Activated CD8-positive, alpha-beta memory T cell treated with anti-CD3 and anti-CD28 coated beads, Interleukin-2, amount 50 U/mL, for 24 hours (primary cell): ENCODE data around the gene WWC1.
"Not testable (repeated sequence)": the region's sequence is repeated elsewhere in the genome, so short reads cannot be mapped to it uniquely, and the experiment has no call there.

ENCODE experiments used
- DNase-seq: peaks from one replicate; pipeline ENCODE4 v3.0.0-alpha.2; 2020; ENCODE audit errors: extremely low read depth

WWC1 gene

GRCh38 chr5:168307925-168308584 is 16.6 kb downstream of the WWC1 start:
- no peak for DNase-seq

- DNase-seq, result no peak
Measured at GRCh38 chr5:168308976-168309598, 17.6 kb downstream of the WWC1 start.

GRCh38 chr5:168310541-168310940 is 19.1 kb downstream of the WWC1 start:
- not testable (repeated sequence) for DNase-seq

- no peak for DNase-seq
Measured at GRCh38 chr5:168311061-168311566, 19.7 kb downstream of the WWC1 start.

GRCh38 chr5:168312606-168313295 is 21.3 kb downstream of the WWC1 start:
- no peak for DNase-seq

GRCh38 chr5:168313596-168314204 is 22.3 kb downstream of the WWC1 start:
- no peak for DNase-seq

GRCh38 chr5:168314735-168315411 is 23.4 kb downstream of the WWC1 start:
- DNase-seq, result no peak

- DNase-seq, result no peak
Measured at GRCh38 chr5:168315416-168316138, 24.1 kb downstream of the WWC1 start.

GRCh38 chr5:168316139-168316578 is 24.7 kb downstream of the WWC1 start:
- no peak for DNase-seq

GRCh38 chr5:168317096-168317520 is 25.7 kb downstream of the WWC1 start:
- DNase-seq, result no peak

GRCh38 chr5:168317521-168318147 is 26.2 kb downstream of the WWC1 start:
- DNase-seq, result no peak

- no peak for DNase-seq
Measured at GRCh38 chr5:168318240-168318639, 26.8 kb downstream of the WWC1 start.

- no peak for DNase-seq
Measured at GRCh38 chr5:168319774-168320173, 28.3 kb downstream of the WWC1 start.

- no peak for DNase-seq
Measured at GRCh38 chr5:168320805-168321204, 29.4 kb downstream of the WWC1 start.

GRCh38 chr5:168324859-168325630 is 33.6 kb downstream of the WWC1 start:
- DNase-seq, result no peak

GRCh38 chr5:168327019-168327421 is 35.6 kb downstream of the WWC1 start:
- no peak for DNase-seq

GRCh38 chr5:168327451-168327850 is 36.0 kb downstream of the WWC1 start:
- no peak for DNase-seq

GRCh38 chr5:168327994-168328393 is 36.5 kb downstream of the WWC1 start:
- DNase-seq, result no peak

- no peak for DNase-seq
Measured at GRCh38 chr5:168328814-168329213, 37.4 kb downstream of the WWC1 start.

GRCh38 chr5:168329302-168329701 is 37.9 kb downstream of the WWC1 start:
- DNase-seq, result no peak
